Mucosa of rectum (tissue), 2 donors: ENCODE results near the gene SORCS3.

Experiments
- H3K27ac ChIP-seq, 2 donors: one replicate each; pipeline ENCODE4 v1.7.0; 2013; ENCODE audit warnings: inconsistent platforms in 2 of 2, low read depth in 2 of 2, low read length in 2 of 2
- H3K27me3 ChIP-seq, 2 donors: one replicate each; pipeline ENCODE4 v1.7.0; 2013; ENCODE audit warnings: low read length in 2 of 2; ENCODE audit not compliant: control insufficient read depth in 2 of 2, insufficient read depth in 2 of 2
- H3K36me3 ChIP-seq, 2 donors: one replicate each; pipeline ENCODE4 v1.7.0; 2013; ENCODE audit warnings: low read length in 2 of 2; ENCODE audit not compliant: control insufficient read depth in 2 of 2, insufficient read depth in 2 of 2
- H3K4me1 ChIP-seq, 2 donors: one replicate each; pipeline ENCODE4 v1.7.0; 2013; ENCODE audit warnings: low read length in 2 of 2, mild to moderate bottlenecking in 1 of 2; ENCODE audit not compliant: control insufficient read depth in 2 of 2, insufficient read depth in 2 of 2
- H3K4me3 ChIP-seq, 2 donors: one replicate each; pipeline ENCODE4 v1.7.0; 2013; ENCODE audit warnings: low read length in 2 of 2
- H3K9ac ChIP-seq, 2 donors: one replicate each; pipeline ENCODE4 v1.7.0; 2013; ENCODE audit warnings: low read length in 2 of 2, low read depth in 1 of 2, mild to moderate bottlenecking in 1 of 2
- H3K9me3 ChIP-seq, 2 donors: one replicate each; pipeline ENCODE4 v1.7.0; 2013; ENCODE audit warnings: low read length in 2 of 2; ENCODE audit not compliant: control insufficient read depth in 2 of 2
- donor health status: healthy.
- donor health status: Normal muscosa, but diverticular disease.

The SORCS3 gene

DNA sequence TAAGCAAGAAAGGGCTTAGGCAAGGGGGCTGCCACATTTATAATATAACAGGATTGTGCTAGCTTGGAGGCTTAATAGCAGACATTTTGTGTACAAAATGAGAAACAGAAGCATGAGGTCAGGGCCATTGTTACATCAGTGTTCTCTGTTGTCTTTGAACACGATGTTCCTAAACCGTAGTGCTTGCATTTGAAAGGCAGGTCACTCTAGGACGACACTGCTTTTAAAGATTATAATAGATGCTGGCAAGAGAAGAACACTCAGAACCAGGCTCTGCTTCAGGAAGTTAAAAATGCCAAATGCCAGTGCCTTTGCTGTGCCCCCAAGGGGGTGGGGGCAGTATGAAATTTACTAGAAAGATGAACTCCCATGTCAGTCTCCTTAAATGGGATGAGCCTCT is 91.1 kb downstream of the SORCS3 start:
- Histone ChIP-seq H3K4me1 (no peaks in the 10 kb centered on the region), H3K27ac (no peak overlapping the region), H3K9ac (no peak overlapping the region), H3K9me3 (no peaks in the 10 kb centered on the region), H3K36me3 (no peaks in the 10 kb centered on the region), H3K27me3 (no peaks in the 10 kb centered on the region), H3K4me3 (no peak overlapping the region)

GRCh38 chr10:104734433-104734832 is 93.3 kb downstream of the SORCS3 start:
- Histone ChIP-seq H3K9ac (no peak overlapping the region), H3K4me1 (no peaks in the 10 kb centered on the region), H3K4me3 (no peak overlapping the region), H3K36me3 (no peaks in the 10 kb centered on the region), H3K27me3 (no peaks in the 10 kb centered on the region), H3K9me3 (no peaks in the 10 kb centered on the region), H3K27ac (no peak overlapping the region)

- no peaks in the 10 kb centered on the region for H3K36me3 ChIP-seq
- no peaks in the 10 kb centered on the region for H3K27me3 ChIP-seq
- H3K4me1 ChIP-seq, result no peaks in the 10 kb centered on the region
- H3K27ac ChIP-seq, result no peak overlapping the region
- no peak overlapping the region for H3K4me3 ChIP-seq
- H3K9me3 ChIP-seq, result no peaks in the 10 kb centered on the region
- no peak overlapping the region for H3K9ac ChIP-seq
Observed at GRCh38 chr10:104735036-104735756, 94.1 kb downstream of the SORCS3 start.

- Histone ChIP-seq H3K4me1 (no peaks in the 10 kb centered on the region), H3K9ac (no peak overlapping the region), H3K36me3 (no peaks in the 10 kb centered on the region), H3K4me3 (no peak overlapping the region), H3K27ac (no peak overlapping the region), H3K9me3 (no peaks in the 10 kb centered on the region), H3K27me3 (no peaks in the 10 kb centered on the region)
Observed at GRCh38 chr10:104735757-104736391, 94.8 kb downstream of the SORCS3 start.

DNA sequence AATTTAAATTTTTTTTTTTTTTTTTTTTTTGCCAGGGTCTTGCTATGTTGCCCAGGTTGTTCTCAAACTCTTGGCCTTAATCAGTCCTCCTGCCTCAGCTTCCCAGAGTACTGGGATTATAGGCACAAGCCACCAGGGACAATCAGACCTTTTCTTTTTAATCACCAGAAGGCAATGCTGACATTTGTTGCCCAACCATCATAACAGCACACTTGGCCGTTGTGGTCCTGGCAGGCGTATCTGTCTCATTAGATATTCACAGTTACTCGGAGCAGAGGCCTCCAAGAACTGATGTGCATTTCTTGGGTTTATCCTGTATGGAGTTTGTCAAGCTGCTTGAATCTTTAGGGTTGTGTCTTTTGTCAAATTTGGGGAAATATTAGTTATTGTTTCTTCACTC is 100.0 kb downstream of the SORCS3 start:
- no peaks in the 10 kb centered on the region for H3K36me3 ChIP-seq
- H3K4me1 ChIP-seq, result no peaks in the 10 kb centered on the region
- no peak overlapping the region for H3K27ac ChIP-seq
- no peaks in the 10 kb centered on the region for H3K27me3 ChIP-seq
- H3K9ac ChIP-seq, result no peak overlapping the region
- no peaks in the 10 kb centered on the region for H3K9me3 ChIP-seq
- H3K4me3 ChIP-seq, result no peak overlapping the region

DNA sequence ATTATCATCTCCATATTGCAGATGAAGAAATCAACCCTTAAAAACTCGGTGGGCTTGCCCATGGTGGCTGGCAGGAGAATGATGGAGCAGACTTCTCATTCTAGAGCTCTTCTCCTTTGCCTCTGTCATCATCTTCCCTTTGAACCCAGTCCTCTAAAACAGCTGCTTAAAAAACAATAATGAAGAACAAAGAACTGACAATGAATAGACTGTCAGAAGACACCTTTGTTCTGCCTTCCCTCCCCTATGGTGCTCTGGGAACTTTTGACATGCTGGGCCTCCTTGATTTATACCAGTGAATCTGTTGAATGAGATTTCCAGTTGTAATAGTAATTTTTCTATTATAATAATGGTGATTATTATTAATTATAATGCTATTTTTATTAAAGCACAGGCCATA is 103.0 kb downstream of the SORCS3 start:
- H3K4me3 ChIP-seq, result no peak overlapping the region
- H3K27me3 ChIP-seq, result no peaks in the 10 kb centered on the region
- H3K9me3 ChIP-seq, result no peaks in the 10 kb centered on the region
- H3K9ac ChIP-seq, result no peak overlapping the region
- no peaks in the 10 kb centered on the region for H3K4me1 ChIP-seq
- no peaks in the 10 kb centered on the region for H3K36me3 ChIP-seq
- no peak overlapping the region for H3K27ac ChIP-seq

DNA sequence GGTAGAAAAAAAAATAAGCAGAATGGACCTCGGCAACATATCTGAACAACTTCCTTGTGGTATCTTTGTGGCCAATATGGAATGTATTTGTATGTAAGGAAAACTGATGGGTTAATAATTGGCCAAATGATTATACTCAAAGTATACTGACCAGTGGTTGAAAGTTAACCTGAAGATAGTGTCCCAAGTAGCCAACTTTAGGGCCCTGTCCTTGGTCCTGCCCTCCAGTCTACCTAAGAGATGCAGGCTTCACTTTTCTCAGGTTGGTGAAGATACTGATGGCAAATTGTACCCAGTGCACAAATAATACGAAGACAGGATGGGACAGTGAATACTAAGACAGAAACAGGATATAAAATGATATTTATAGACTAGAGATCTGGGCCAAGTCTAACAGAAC is 109.2 kb downstream of the SORCS3 start:
- H3K27me3 ChIP-seq, result no peaks in the 10 kb centered on the region
- H3K9ac ChIP-seq, result no peak overlapping the region
- no peaks in the 10 kb centered on the region for H3K36me3 ChIP-seq
- no peaks in the 10 kb centered on the region for H3K9me3 ChIP-seq
- H3K4me1 ChIP-seq, result no peaks in the 10 kb centered on the region
- H3K4me3 ChIP-seq, result no peak overlapping the region
- H3K27ac ChIP-seq, result no peak overlapping the region

DNA sequence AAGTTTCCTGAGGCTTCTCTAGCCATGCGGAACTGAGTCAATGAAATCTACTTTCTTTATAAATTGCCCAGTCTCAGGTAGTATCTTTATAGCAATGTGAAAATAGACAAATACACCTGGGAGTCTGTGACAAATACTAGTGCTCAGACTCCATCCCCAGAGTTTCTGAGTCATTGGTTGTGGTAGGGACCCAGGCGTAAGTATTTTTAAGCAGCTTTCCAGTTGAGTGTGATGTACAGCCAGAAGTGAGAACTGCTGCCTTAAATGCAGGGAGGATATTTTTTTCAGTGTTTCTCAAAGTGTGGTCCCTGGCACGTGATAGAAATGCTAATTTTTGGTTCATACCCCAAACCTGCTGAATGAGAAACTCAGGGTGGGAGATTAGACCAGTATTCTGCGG is 121.7 kb downstream of the SORCS3 start:
- no peaks in the 10 kb centered on the region for H3K4me1 ChIP-seq
- H3K9me3 ChIP-seq, result no peaks in the 10 kb centered on the region
- H3K36me3 ChIP-seq, result no peaks in the 10 kb centered on the region
- no peak overlapping the region for H3K27ac ChIP-seq
- no peaks in the 10 kb centered on the region for H3K27me3 ChIP-seq
- H3K4me3 ChIP-seq, result no peak overlapping the region
- H3K9ac ChIP-seq, result no peak overlapping the region

GRCh38 chr10:104766341-104766740 is 125.3 kb downstream of the SORCS3 start:
- H3K4me1 ChIP-seq, result no peaks in the 10 kb centered on the region
- H3K27me3 ChIP-seq, result no peaks in the 10 kb centered on the region
- H3K27ac ChIP-seq, result no peak overlapping the region
- no peak overlapping the region for H3K9ac ChIP-seq
- H3K36me3 ChIP-seq, result no peaks in the 10 kb centered on the region
- no peak overlapping the region for H3K4me3 ChIP-seq
- H3K9me3 ChIP-seq, result no peaks in the 10 kb centered on the region

DNA sequence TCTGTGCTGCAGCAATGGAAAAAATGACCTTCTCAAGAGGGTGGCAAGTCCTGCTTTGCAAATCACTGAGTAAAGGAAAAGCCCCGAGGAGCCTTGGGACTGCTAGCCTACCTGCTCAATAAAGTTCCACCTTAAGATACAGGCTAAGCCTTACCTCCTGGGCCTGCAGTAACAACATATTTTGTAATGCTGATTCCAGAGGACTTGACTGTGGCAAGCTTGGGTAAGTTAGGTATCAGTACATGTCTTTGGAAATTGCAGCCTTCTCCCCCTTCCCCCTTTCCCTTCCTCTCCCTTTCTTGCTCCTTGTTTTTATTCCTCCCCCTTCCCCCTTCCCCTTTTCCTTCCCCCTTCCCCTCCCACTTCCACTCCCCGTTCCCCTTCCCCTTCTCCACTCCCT is 126.2 kb downstream of the SORCS3 start:
- Histone ChIP-seq H3K9me3 (no peaks in the 10 kb centered on the region), H3K4me3 (no peak overlapping the region), H3K27ac (no peak overlapping the region), H3K27me3 (no peaks in the 10 kb centered on the region), H3K4me1 (no peaks in the 10 kb centered on the region), H3K9ac (no peak overlapping the region), H3K36me3 (no peaks in the 10 kb centered on the region)
